Ishikawa (cell line): ENCODE data around the gene RPRML.

Experiments used
- RAD21 ChIP-seq: IDR thresholded peaks from 2 replicates; pipeline ENCODE4 v1.6.1; 2012; ENCODE audit warnings: low read depth
- TEAD4 ChIP-seq: IDR thresholded peaks from 2 replicates; pipeline ENCODE4 v1.6.1; 2012

GRCh38 chr17:46928467-46929261 is 50.4 kb downstream of the RPRML start:
- TF ChIP-seq TEAD4 = no peak
- TF ChIP-seq RAD21 = no peak
